NCI-H526 treated with DMSO at 0.1 percent for 48 hours (cell line): Measurements from ENCODE around the gene RLN1.
"Not testable (repeated sequence)": the region's sequence is repeated elsewhere in the genome, so short reads cannot be mapped to it uniquely, and the experiment has no call there.

Experiments used
- DNase-seq: peaks from one replicate; lab custom pipeline; 2025; lab: John Stamatoyannopoulos, UW

The RLN1 gene

GRCh38 chr9:5321601-5322000, 18.1 kb downstream of the RLN1 start:
- not testable (repeated sequence) for DNase-seq

DNA sequence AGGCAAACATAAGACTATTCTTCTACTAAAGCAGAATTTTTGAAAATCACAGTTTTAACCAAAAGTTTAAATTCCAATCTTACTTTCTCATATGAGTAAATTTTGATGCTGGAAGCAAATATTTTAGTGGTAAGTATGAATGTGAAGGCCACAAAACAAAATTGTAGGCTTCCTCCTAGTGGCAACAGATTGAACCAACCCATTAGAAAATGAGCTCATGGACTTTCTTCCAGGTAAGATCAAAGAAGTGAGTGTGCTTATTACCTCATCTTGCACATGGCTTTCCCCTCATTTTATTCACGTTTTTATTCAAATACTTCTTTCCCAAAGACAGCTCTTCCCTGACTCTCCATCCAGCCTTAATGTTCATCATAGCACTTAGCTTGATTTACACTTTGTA, 18.6 kb downstream of the RLN1 start:
- DNase-seq, result no peak

DNA sequence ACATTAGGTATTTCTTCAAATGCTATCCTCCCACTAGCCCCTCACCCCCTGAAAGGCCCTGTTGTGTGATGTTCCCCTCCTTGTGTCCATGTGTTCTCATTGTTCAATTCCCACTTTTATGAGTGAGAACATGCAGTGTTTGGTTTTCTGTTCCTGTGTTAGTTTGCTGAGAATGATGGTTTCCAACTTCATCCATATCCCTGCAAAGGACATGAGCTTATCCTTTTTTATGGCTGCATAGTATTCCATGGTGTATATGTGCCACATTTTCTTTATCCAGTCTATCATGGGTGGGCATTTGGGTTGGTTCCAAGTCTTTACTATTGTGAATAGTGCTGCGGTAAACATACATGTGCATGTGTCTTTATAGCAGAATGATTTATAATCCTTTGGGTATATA, 23.3 kb downstream of the RLN1 start:
- DNase-seq, result not testable (repeated sequence)

DNA sequence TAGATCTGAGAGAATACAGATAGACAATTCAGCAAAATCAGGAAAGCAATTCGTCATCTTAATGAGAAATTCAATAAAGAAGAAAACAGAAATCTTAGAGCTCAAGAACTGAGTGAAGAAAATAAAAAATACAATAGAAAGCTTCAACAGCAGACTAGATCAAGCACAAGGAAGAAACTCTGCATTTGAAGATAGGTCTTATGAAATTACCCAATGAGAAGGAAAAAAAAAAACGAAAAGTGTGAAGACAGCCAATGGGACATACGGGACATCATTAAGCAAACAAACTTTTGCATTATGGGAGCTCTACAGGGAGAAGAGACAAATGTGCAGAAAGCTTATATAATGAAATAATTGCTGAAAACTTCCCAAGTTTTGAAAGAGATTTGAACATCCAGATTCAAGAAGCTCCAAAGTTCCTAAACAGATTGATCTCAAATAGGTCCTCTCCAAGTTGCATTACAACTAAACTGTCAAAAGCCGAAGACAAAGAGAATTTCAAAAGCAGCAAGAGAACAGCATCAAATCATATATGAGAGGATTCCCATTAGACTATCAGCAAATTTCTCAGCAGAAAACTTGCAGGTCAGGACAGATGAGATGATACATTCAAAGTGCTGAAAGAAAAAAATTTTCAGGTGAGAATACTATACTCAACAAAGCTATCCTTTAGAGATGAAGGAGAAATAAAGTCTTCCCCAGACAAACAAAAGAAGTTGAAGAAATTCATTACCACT, 24.3 kb downstream of the RLN1 start:
- no peak for DNase-seq

- DNase-seq, result no peak
Observed at GRCh38 chr9:5310851-5311250, 28.8 kb downstream of the RLN1 start.

GRCh38 chr9:5305741-5306140, 33.9 kb downstream of the RLN1 start:
- no peak for DNase-seq

- not testable (repeated sequence) for DNase-seq
Observed at GRCh38 chr9:5303840-5304795, 35.6 kb downstream of the RLN1 start, which contains the start of gene RLN2. Gene RLN2, minus strand, starts transcription at chr9:5304716. Its CDS starts 136 bp downstream, at chr9:5304580.

GRCh38 chr9:5301544-5301943, 38.1 kb downstream of the RLN1 start:
- no peak for DNase-seq

- DNase-seq, result no peak
Observed at GRCh38 chr9:5292141-5292540, 47.5 kb downstream of the RLN1 start.

- DNase-seq, result no peak
Observed at GRCh38 chr9:5288591-5288990, 51.1 kb downstream of the RLN1 start.

DNA sequence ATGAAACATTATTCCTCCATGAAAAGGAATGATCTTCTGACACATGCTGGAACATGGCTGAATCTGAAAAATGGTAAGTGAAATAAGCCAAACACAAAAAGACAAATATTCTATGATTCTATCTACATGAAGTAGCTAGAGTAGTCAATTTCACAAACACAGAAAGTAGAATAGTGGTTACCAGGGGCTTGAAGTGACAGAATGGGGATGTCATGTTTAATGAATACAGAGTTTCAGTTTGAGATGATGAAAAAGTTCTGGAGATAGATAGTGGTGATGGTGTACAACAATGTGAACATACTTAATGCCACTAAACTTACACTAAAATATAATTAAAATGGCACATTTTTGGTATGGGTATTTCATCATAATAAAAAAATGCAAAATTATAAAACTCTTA, 53.4 kb downstream of the RLN1 start:
- DNase-seq, result no peak
